GM23338 (cell line): Measurements from ENCODE around the gene ARRB1. TPM values are rescaled to one million over a fixed set of nuclear protein-coding genes. Genes with fewer than 3 reads are reported as not detected.

Experiments used
- CTCF ChIP-seq, 2 experiments: fragments of 200-600 bp in 1 of 2; sonication (generic) in 1 of 2; conservative IDR thresholded peaks; 2 replicates each; pipeline versions ENCODE4 v1.5.1 to v1.6.1; 2016 to 2017; ENCODE audit warnings: antibody characterized with exemption in 2 of 2, low read depth in 2 of 2, mild to moderate bottlenecking in 2 of 2, moderate library complexity in 1 of 2
- EZH2 ChIP-seq: fragments of 200-600 bp; sonication (generic); IDR thresholded peaks from one replicate; pipeline ENCODE4 v1.8.0; 2017; ENCODE audit warnings: antibody characterized with exemption, mild to moderate bottlenecking, low read depth; ENCODE audit not compliant: unreplicated experiment
- JUNB ChIP-seq: IDR thresholded peaks from one replicate; pipeline ENCODE4 v1.6.1; 2016; ENCODE audit warnings: antibody characterized with exemption; ENCODE audit not compliant: unreplicated experiment
- NANOG ChIP-seq: IDR thresholded peaks from 2 replicates; pipeline ENCODE4 v1.6.1; 2016; ENCODE audit warnings: antibody characterized with exemption, borderline replicate concordance
- POLR2AphosphoS5 ChIP-seq: IDR thresholded peaks from 2 replicates; pipeline ENCODE4 v1.6.1; 2016; ENCODE audit warnings: antibody characterized with exemption, low read depth
- ZNF114 ChIP-seq: fragments of 250-450 bp; sonication (Bioruptor Pico); IDR thresholded peaks from 2 replicates; pipeline ENCODE4 v1.5.0; 2020; ENCODE audit warnings: mild to moderate bottlenecking, moderate library complexity
- ZNF331 ChIP-seq: fragments of 250-450 bp; sonication (Bioruptor Pico); IDR thresholded peaks from 2 replicates; pipeline ENCODE4 v1.5.0; 2020; ENCODE audit warnings: low read depth, mild to moderate bottlenecking, moderate library complexity
- ZNF462 ChIP-seq: fragments of 250-450 bp; sonication (Bioruptor Pico); IDR thresholded peaks from 2 replicates; pipeline ENCODE4 v1.5.0; 2020; ENCODE audit warnings: mild to moderate bottlenecking, moderate library complexity
- polyA plus RNA-seq: library from polyadenylated mRNA; unstranded; fragments of >200 nt; fragmentation: Nextera tagmentation; extraction: Ambion mirVana; gene quantifications from 2 replicates; pipeline ENCODE4 v1.2.1, GENCODE V29; 2016
- total RNA-seq: library from RNA; depleted of rRNA; stranded (reverse); fragments of >200 nt; shearing (Covaris generic); gene quantifications from 2 replicates; pipeline ENCODE4 v1.2.3, GENCODE V29; 2014

The ARRB1 gene
- total and polyA plus RNA-seq, 2 experiments from 2014 or later = 6.3 to 11.1 TPM

GRCh38 chr11:75269367-75269660 is 82.1 kb downstream of the ARRB1 start (continued):
- TF ChIP-seq ZNF462 (CRISPR knock-in tag) (no peak), CTCF (conservative IDR thresholded peaks at IDR 0.05; ENCODE audit: low read depth in 2 of 2) (no peak), NANOG (no peak), JUNB (no peak), POLR2AphosphoS5 (no peak), ZNF114 (CRISPR knock-in tag) (no peak), ZNF331 (CRISPR knock-in tag) (no peak), EZH2 (no peak)
